Thymus (tissue), 11 donors: Measurements from ENCODE around the gene AJM1. TPM values are rescaled to one million over a fixed set of nuclear protein-coding genes. Genes with fewer than 3 reads are reported as not detected.
"Not testable (repeated sequence)": the region's sequence is repeated elsewhere in the genome, so short reads cannot be mapped to it uniquely, and the experiment has no call there.

Experiments
- DNase-seq, 9 donors: peaks; one replicate each; pipeline ENCODE4 v3.0.0-alpha.2; 2013; ENCODE audit warnings: low spot score in 9 of 9, low read depth in 6 of 9, missing footprints in 1 of 9
- H3K27ac ChIP-seq, 2 donors: one replicate each; pipeline ENCODE4 v1.5.1; 2013; ENCODE audit warnings: control low read depth in 1 of 2, low read depth in 1 of 2, low read length in 1 of 2, mild to moderate bottlenecking in 1 of 2, moderate library complexity in 1 of 2
- H3K27me3 ChIP-seq, 2 donors: one replicate each; pipeline ENCODE4 v1.5.1; 2013; ENCODE audit warnings: low read length in 1 of 2; ENCODE audit not compliant: control insufficient read depth in 2 of 2, insufficient read depth in 1 of 2
- H3K36me3 ChIP-seq, 2 donors: one replicate each; pipeline ENCODE4 v1.5.1; 2013; ENCODE audit warnings: low read length in 1 of 2, mild to moderate bottlenecking in 1 of 2, moderate library complexity in 1 of 2; ENCODE audit not compliant: control insufficient read depth in 2 of 2, insufficient read depth in 2 of 2
- H3K4me1 ChIP-seq, 2 donors: one replicate each; pipeline ENCODE4 v1.5.1; 2013; ENCODE audit warnings: low read length in 2 of 2; ENCODE audit not compliant: control insufficient read depth in 2 of 2, insufficient read depth in 2 of 2
- H3K4me3 ChIP-seq, 2 donors: one replicate each; pipeline ENCODE4 v1.5.1; 2013; ENCODE audit warnings: low read length in 2 of 2, control low read depth in 1 of 2, mild to moderate bottlenecking in 1 of 2
- H3K9me3 ChIP-seq, 2 donors: one replicate each; pipeline ENCODE4 v1.5.1; 2013; ENCODE audit warnings: low read length in 1 of 2, mild to moderate bottlenecking in 1 of 2; ENCODE audit not compliant: control insufficient read depth in 2 of 2, insufficient read depth in 1 of 2
- WGBS: extraction: QIAGEN DNeasy Blood & Tissue Kit; methylation state at CpG from one replicate; pipeline ENCODE4 v1.1.7; 2013; 5-methylcytosine and 5-hydroxymethylcytosine counted together
- polyA plus RNA-seq: library from polyadenylated mRNA; stranded (reverse); fragments of 200-250 nt; gene quantifications from one replicate; pipeline ENCODE4 v1.2.3, GENCODE V29; 2013
- total RNA-seq: library from RNA; stranded (reverse); fragments of 120-200 nt; gene quantifications from one replicate; pipeline ENCODE4 v1.2.4, GENCODE V29; 2013
- donor health status: healthy.

The AJM1 gene
- total and polyA plus RNA-seq, 2 donors = 0.42 to 1.8 TPM

DNA sequence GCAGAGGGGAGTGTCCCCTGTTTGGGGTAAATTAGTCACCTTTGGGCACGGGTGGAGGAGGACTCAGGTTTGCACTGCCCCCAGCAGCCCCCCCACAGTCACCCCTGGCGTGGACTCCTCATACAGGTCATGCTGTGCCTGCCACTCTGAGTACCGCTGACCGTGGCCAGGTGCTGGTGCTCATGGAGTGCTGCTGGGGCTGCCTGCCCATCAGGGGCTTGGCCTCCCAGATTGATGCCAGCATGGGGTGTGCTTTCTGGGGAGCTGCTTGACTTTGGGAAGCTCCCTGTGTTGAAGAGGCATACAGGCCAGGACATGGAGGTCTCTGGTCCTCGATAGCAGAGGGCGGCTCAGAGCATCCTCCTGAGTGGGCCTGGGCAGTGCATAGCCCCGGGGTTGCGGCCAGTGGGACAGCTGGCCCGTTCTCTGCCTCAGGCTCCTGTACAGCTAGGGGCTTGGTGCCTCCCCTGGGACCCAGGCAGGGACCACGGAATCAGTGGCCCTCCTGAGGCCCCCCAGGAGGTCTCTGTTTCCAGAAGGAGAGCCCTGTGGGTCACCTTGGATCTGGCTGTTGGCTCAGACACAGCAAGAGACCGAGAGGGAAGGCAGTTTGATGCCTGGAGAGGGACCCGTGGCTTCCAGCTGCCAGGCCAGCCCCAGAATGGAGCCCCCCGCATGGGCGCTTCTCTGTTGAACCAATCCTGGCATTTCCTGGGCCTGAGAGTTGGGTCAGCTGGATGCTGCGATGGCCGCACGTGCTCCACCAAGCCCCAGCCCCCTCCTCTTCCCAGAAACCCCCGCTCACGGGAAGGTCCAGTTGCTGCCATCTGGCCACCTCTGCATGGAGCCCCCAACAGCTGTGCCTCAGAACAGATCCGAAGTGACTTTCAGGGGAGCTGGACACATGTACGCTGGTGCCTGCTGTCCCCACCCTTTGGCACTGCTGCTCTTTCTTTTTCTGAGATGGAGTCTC is 6.1 kb upstream of the AJM1 start:
- H3K4me1 ChIP-seq = peaks cover 0 to 2% of the 10 kb centered on the region in 2 donors
- no peaks in the 10 kb centered on the region for H3K27me3 ChIP-seq
- no peaks in the 10 kb centered on the region for H3K9me3 ChIP-seq
- WGBS = 96% methylated on average over 21 of the region's 21 CpGs
- peaks cover 41 to 78% of the 10 kb centered on the region in 2 donors for H3K36me3 ChIP-seq
- H3K27ac ChIP-seq = no peak overlapping the region
- no peak for DNase-seq
- H3K4me3 ChIP-seq = no peak overlapping the region

DNA sequence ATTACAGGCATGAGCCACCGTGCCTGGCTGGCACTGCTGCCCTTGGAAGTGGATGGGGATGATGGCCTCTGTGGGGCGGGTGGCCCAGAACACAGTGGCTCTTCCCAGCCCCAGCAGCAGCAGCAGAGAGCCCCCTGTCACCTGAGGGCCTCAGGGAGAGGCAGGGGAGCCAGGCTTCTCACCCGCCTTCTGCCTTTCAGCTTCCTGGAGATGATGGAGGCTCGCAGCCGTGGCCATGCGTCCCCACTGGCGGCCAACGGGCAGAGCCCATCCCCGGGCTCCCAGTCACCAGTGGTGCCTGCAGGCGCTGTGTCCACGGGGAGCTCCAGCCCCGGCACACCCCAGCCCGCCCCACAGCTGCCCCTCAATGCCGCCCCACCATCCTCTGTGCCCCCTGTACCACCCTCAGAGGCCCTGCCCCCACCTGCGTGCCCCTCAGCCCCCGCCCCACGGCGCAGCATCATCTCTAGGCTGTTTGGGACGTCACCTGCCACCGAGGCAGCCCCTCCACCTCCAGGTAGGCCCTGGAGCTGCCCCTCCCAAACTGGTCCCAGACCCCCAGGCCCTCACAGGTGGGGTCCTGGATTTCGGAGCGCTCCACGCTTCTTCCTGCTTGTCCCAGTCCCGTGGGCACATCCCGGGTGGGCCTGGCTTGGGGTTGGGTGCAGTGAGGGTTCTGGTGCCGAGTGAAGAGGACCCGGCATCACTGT is 5.0 kb upstream of the AJM1 start:
- H3K4me3 ChIP-seq = no peak overlapping the region
- no peak overlapping the region for H3K27ac ChIP-seq
- WGBS = 96% methylated on average over 27 of the region's 27 CpGs
- peaks cover 32 to 70% of the 10 kb centered on the region in 2 donors for H3K36me3 ChIP-seq
- peaks cover 0 to 4% of the 10 kb centered on the region in 2 donors for H3K27me3 ChIP-seq
- H3K9me3 ChIP-seq = no peaks in the 10 kb centered on the region
- H3K4me1 ChIP-seq = peaks cover 0 to 13% of the 10 kb centered on the region in 2 donors
- DNase-seq = no peak

DNA sequence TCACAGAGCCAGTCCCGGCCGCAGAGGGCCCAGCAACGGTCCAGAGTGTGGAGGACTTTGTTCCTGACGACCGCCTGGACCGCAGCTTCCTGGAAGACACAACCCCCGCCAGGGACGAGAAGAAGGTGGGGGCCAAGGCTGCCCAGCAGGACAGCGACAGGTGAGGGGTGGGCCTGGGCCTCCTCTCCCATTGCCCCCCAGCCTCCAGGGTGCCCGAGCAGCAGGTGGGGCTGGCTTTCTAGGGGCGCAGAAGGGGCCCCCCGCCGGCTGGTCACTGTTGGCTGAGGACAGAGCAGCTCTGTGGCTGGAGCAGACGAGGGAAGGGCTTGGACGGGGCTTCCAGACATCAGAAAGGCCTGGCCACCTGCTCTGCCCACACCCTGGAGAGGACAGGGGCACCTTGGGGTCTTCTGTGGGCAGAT is 4.4 kb upstream of the AJM1 start:
- H3K27me3 ChIP-seq, DNase-seq, H3K4me3 ChIP-seq, H3K9me3 ChIP-seq, H3K27ac ChIP-seq: not testable (repeated sequence)
- peaks cover 29 to 65% of the 10 kb centered on the region in 2 donors for H3K36me3 ChIP-seq
- 97% methylated on average over 15 of the region's 15 CpGs for WGBS
- peaks cover 0 to 18% of the 10 kb centered on the region in 2 donors for H3K4me1 ChIP-seq

DNA sequence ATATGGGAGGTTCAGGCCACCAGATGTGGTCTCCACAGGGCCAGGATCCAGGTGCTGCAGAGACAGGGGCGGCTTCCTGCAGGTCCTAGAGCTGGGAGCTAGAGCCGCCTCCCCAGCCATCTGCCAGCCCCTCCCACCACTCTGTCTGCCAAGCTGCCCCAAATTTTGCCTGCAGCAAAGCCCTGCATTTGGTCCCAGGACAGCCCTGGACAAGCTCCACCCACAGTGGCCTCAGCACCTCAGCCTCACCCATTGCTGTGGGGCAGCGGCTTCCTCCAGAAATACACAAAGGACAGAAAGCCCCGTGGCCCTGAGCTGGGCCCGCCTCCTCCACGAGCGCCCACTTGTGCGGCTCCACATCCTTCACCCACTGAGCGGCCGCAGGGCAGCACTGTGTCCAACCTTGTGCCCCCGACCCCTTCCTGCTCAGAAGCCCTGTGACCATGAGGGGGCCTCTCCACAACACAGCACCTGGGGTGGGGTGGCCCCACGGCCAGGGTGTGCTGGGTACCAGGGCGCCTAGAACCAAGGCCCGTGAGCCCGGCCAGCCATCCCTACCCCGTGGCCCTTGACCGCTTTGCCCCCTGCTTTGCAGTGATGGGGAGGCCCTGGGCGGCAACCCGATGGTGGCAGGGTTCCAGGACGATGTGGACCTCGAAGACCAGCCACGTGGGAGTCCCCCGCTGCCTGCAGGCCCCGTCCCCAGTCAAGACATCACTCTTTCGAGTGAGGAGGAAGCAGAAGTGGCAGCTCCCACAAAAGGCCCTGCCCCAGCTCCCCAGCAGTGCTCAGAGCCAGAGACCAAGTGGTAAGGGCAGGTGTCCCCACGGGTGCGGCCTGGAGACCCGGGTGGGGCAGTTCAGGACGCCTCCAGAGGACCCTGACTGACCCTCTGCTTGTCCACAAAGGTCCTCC is 3.7 kb upstream of the AJM1 start:
- Histone ChIP-seq H3K36me3 (peaks cover 29 to 63% of the 10 kb centered on the region in 2 donors), H3K4me3 (no peak overlapping the region), H3K27me3 (peaks cover 6 to 16% of the 10 kb centered on the region in 2 donors), H3K9me3 (no peaks in the 10 kb centered on the region), H3K4me1 (peaks cover 4 to 25% of the 10 kb centered on the region in 2 donors), H3K27ac (peak overlapping the region in 1 of 2 donors; percentile 18)
- no peak for DNase-seq
- WGBS = 95% methylated on average over 29 of the region's 29 CpGs

DNA sequence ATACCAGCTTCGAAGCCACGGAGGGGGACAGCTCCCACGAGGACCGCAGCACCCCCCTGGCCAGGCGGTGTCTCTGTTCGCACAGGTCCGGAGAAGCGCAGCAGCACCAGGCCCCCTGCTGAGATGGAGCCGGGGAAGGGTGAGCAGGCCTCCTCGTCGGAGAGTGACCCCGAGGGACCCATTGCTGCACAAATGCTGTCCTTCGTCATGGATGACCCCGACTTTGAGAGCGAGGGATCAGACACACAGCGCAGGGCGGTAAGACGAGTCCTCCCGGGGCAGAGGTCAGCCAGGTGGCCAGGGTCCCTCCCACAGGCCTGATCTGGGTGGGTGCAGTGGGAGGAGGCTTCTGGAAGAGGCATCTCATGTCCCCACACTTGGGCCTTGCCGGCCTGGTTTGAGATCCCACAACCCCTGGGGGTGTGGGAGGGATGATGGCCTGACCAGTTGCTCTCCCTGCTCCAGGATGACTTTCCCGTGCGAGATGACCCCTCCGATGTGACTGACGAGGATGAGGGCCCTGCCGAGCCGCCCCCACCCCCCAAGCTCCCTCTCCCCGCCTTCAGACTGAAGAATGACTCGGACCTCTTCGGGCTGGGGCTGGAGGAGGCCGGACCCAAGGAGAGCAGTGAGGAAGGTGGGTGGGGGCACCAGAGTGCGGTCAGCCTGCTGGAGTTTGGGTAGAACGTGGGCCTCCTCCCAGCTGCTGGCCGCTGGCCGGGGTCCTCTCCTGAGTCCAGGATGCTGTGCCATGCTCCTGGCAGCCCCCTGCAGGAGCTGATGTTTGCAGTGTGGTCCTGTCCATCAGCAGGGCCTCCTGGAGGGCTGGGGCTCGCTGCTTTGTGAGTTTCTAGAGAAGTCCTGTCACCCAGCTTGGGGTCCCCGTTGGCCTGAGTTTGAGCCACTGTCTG is 2.8 kb upstream of the AJM1 start:
- H3K4me3 ChIP-seq = no peak overlapping the region
- peaks cover 14 to 24% of the 10 kb centered on the region in 2 donors for H3K27me3 ChIP-seq
- peaks cover 26 to 59% of the 10 kb centered on the region in 2 donors for H3K36me3 ChIP-seq
- H3K4me1 ChIP-seq = peaks cover 6 to 30% of the 10 kb centered on the region in 2 donors
- peaks cover 0 to 2% of the 10 kb centered on the region in 2 donors for H3K9me3 ChIP-seq
- DNase-seq = no peak
- no peak overlapping the region for H3K27ac ChIP-seq
- WGBS = 96% methylated on average over 36 of the region's 36 CpGs

DNA sequence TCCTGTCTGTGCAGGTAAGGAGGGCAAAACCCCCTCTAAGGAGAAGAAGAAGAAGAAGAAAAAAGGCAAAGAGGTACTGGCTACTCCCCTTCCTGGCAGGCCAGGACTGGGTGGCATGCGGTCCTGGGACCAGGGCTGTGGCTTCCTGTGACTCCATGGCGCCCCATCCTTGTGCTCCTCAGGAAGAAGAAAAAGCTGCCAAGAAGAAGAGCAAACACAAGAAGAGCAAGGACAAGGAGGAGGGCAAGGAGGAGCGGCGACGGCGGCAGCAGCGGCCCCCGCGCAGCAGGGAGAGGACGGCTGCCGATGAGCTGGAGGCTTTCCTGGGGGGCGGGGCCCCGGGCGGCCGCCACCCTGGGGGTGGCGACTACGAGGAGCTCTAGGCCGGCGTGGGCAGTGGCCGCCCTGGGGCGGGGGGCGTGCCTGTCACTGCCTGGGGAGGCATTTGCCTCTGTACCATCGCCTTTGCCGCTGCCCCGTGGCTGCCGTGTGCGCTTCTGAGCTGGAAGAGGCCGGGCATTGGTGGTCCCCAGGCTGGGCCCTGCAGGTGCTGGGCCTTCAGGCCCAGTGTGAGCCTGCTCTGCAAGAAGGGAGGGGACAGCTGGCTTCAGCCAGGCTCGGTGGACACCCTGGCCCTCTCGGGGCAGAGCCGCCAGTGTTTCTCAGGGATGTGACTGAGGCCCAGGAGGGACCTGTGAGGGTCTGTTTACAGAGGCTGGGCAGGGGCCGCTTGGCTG is 2.0 kb upstream of the AJM1 start:
- 96% methylated on average over 32 of the region's 32 CpGs for WGBS
- no peak overlapping the region for H3K4me3 ChIP-seq
- H3K27me3 ChIP-seq = peaks cover 22 to 29% of the 10 kb centered on the region in 2 donors
- H3K36me3 ChIP-seq = peaks cover 26 to 56% of the 10 kb centered on the region in 2 donors
- H3K9me3 ChIP-seq = peaks cover 0 to 2% of the 10 kb centered on the region in 2 donors
- no peak for DNase-seq
- H3K27ac ChIP-seq = no peak overlapping the region
- peaks cover 6 to 30% of the 10 kb centered on the region in 2 donors for H3K4me1 ChIP-seq

DNA sequence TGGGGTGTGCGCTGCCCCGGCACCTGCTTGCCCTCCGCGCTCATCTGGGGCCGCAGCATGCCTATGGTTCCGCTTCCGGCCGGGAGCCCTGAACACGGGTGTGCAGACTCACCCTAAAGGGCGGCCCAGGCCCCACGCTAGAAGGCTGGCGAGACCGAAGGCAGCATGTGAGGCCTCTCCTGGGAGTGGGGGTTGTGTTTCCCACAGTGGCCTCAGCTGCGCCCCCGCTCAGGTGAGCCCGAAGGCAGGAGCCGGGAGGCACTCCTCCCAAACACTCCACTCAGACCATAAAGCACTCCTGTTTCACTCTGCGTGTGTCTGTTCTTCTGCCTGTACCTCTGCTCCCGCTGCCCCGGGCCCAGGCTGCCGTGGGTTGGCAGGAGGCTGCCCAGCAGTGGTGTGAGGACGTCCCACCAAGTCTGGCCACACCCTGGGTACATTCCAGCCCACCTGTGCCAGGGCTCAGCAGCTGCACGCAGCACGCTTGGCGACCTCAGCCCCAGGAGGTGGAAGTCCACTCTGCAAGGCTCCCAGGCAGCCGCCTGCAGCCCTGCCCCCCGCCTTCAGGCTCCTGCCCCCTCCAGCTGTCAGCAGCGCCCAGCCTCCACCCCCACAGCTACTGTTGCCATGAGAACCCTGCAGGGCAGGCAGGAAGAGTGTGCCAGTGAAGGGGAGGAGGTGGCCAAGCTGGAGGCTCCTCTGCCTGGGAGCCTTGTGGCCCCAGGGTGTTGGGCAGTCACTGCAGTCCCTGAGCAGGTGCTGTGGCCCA is 1.2 kb upstream of the AJM1 start:
- Histone ChIP-seq H3K27ac (peak overlapping the region in 1 of 2 donors; percentile 60), H3K27me3 (peaks cover 30 to 36% of the 10 kb centered on the region in 2 donors), H3K4me1 (peaks cover 6 to 30% of the 10 kb centered on the region in 2 donors), H3K36me3 (peaks cover 26 to 50% of the 10 kb centered on the region in 2 donors), H3K4me3 (no peak overlapping the region), H3K9me3 (peaks cover 2 to 3% of the 10 kb centered on the region in 2 donors)
- 89% methylated on average over 28 of the region's 28 CpGs for WGBS
- peak in 2 of 9 donors; percentile 37 to 43 for DNase-seq
